H1 (cell line): ENCODE measurements around the gene THOC6. TPM values are rescaled to one million over a fixed set of nuclear protein-coding genes. Genes with fewer than 3 reads are reported as not detected.

Source experiments
- BCL11A ChIP-seq, 2 experiments: IDR thresholded peaks; one replicate each; pipeline ENCODE4 v1.6.1; 2011; ENCODE audit warnings: low read depth in 2 of 2, low read length in 2 of 2, mild to moderate bottlenecking in 2 of 2
- CHD2 ChIP-seq: IDR thresholded peaks from 2 replicates; pipeline ENCODE4 v1.6.1; 2012; ENCODE audit warnings: low read length, improper control_type of control experiment
- CTBP2 ChIP-seq: IDR thresholded peaks from 2 replicates; pipeline ENCODE4 v1.7.0; 2011; ENCODE audit warnings: borderline replicate concordance, mild to moderate bottlenecking, moderate library complexity, mixed read lengths, low read length; ENCODE audit not compliant: insufficient read depth, insufficient read length
- FOSL1 ChIP-seq: IDR thresholded peaks from 2 replicates; pipeline ENCODE4 v1.6.1; 2011; ENCODE audit warnings: mild to moderate bottlenecking, low read depth, low read length, moderate library complexity; ENCODE audit not compliant: insufficient read depth
- NRF1 ChIP-seq: IDR thresholded peaks from 2 replicates; pipeline ENCODE4 v1.6.1; 2011; ENCODE audit warnings: mild to moderate bottlenecking, low read depth, low read length, improper control_type of control experiment
- RXRA ChIP-seq: IDR thresholded peaks from 2 replicates; pipeline ENCODE4 v1.6.1; 2011; ENCODE audit warnings: low read depth, mild to moderate bottlenecking, low read length, moderate library complexity; ENCODE audit not compliant: insufficient read depth
- ZNF274 ChIP-seq: IDR thresholded peaks from 2 replicates; pipeline ENCODE4 v1.7.0; 2012; ENCODE audit warnings: low read length, borderline replicate concordance; ENCODE audit errors: extremely low read depth
- polyA plus RNA-seq, 7 experiments: library from polyadenylated mRNA; depleted of rRNA in 3 of 7; stranded (reverse) in 5 of 7; unstranded in 2 of 7; fragments of >200 nt in 5 of 7; fragments of 200-250 nt in 2 of 7; gene quantifications; 1 replicate in 5 of 7; 2 replicates in 1 of 7; 4 replicates in 1 of 7; pipeline versions ENCODE4 v1.2.1 to v1.2.3, GENCODE V29; 2011 to 2013; ENCODE audit warnings: missing spikeins in 2 of 7, mixed read lengths in 2 of 7
- total RNA-seq: library from RNA; stranded (reverse); fragmentation: NEBNext Ultra II Directional; extraction: Animal tissue kit (Norgen Biotek cat#: 25700); gene quantifications from 2 replicates; pipeline ENCODE4 v1.2.1, GENCODE V29; 2021

The THOC6 gene
- total and polyA plus RNA-seq, 2 of the 8 experiments (the other 6 are each of a cell fraction or from before 2014, with no cell fraction given) = 78.5 to 111 TPM

GRCh38 chr16:2985462-2985861 lies 38.4 kb upstream of the THOC6 start (continued):
- TF ChIP-seq ZNF274 (no peak), RXRA (no peak), FOSL1 (no peak), BCL11A (IDR thresholded peaks at IDR 0.05; ENCODE audit: low read depth in 2 of 2, low read length in 2 of 2) (no peak), CHD2 (no peak), CTBP2 (no peak), NRF1 (no peak)
